ENCODE data around the gene CCDC171.

Gene CCDC171

GRCh38 chr9:15553528-15553898 lies 670 bp downstream of the CCDC171 start:
- H3K4me3 ChIP-seq (ENCODE audit: low read depth, low read length) = peak overlapping the region; percentile 84
- peak overlapping the region; percentile 30 for H4K8ac ChIP-seq (ENCODE audit: low read depth, low read length)
- no peaks in the 10 kb centered on the region for H3K9me3 ChIP-seq (ENCODE audit: insufficient read depth, low read depth, low read length)
- no peak overlapping the region for H2BK5ac ChIP-seq (ENCODE audit: low read depth, low read length, poor library complexity)
- no peak overlapping the region for H2BK120ac ChIP-seq (ENCODE audit: insufficient read depth, low read length, poor library complexity)
- H3K4me2 ChIP-seq (ENCODE audit: low read length) = peak overlapping the region; percentile 66
- H3K79me2 ChIP-seq (ENCODE audit: control insufficient read depth, insufficient read depth, low read length, poor library complexity) = no peaks in the 10 kb centered on the region
- no peak overlapping the region for H2AK5ac ChIP-seq (ENCODE audit: low read length)
- no peaks in the 10 kb centered on the region for H3K36me3 ChIP-seq (ENCODE audit: control insufficient read depth in 1 of 2, insufficient read depth in 2 of 2, low read length in 2 of 2)
- peak overlapping the region; percentile 13 for H2AFZ ChIP-seq (ENCODE audit: insufficient read depth, low read length, poor library complexity)
- H2BK12ac ChIP-seq (ENCODE audit: low read length) = no peak overlapping the region
- H3K23ac ChIP-seq (ENCODE audit: low read length) = no peak overlapping the region
- H3K79me1 ChIP-seq (ENCODE audit: low read length) = peaks cover 8% of the 10 kb centered on the region
- H3K9ac ChIP-seq (ENCODE audit: low read length) = peak overlapping the region; percentile 6
- DNase-seq = peak in 1 of 2 donors; percentile 23
- H3K14ac ChIP-seq (ENCODE audit: low read length) = no peak overlapping the region
- no peak overlapping the region for H4K91ac ChIP-seq (ENCODE audit: low read depth, low read length)
- peaks cover 0 to 3% of the 10 kb centered on the region in 2 experiments for H3K4me1 ChIP-seq (ENCODE audit: control insufficient read depth in 1 of 2, insufficient read depth in 2 of 2, low read length in 2 of 2)
- H3K18ac ChIP-seq (ENCODE audit: low read length) = no peak overlapping the region
- no peak overlapping the region for H3K4ac ChIP-seq (ENCODE audit: low read depth, low read length)
- H4K12ac ChIP-seq (ENCODE audit: low read depth, low read length) = no peak overlapping the region
- H3K27ac ChIP-seq (ENCODE audit: low read depth, low read length) = no peak overlapping the region
- no peaks in the 10 kb centered on the region for H3K27me3 ChIP-seq (ENCODE audit: insufficient read depth, low read length)
- no CpG with 5 or more reads among the region's 13 CpGs for WGBS (ENCODE audit: extremely low coverage, insufficient coverage, insufficient read length)

GRCh38 chr9:15570769-15571168 lies 17.9 kb downstream of the CCDC171 start:
- H4K91ac ChIP-seq (ENCODE audit: low read depth, low read length) = no peak overlapping the region
- H3K18ac ChIP-seq (ENCODE audit: low read length) = no peak overlapping the region
- H3K23ac ChIP-seq (ENCODE audit: low read length) = no peak overlapping the region
- H3K27me3 ChIP-seq (ENCODE audit: insufficient read depth, low read length) = no peaks in the 10 kb centered on the region
- H4K12ac ChIP-seq (ENCODE audit: low read depth, low read length) = no peak overlapping the region
- no peak for DNase-seq
- H3K27ac ChIP-seq (ENCODE audit: low read depth, low read length) = no peak overlapping the region
- no CpG with 5 or more reads among the region's 2 CpGs for WGBS (ENCODE audit: extremely low coverage, insufficient coverage, insufficient read length)
- H3K9ac ChIP-seq (ENCODE audit: low read length) = no peak overlapping the region
- H3K4me3 ChIP-seq (ENCODE audit: low read depth, low read length) = no peak overlapping the region
- H4K8ac ChIP-seq (ENCODE audit: low read depth, low read length) = no peak overlapping the region
- no peaks in the 10 kb centered on the region for H3K36me3 ChIP-seq (ENCODE audit: control insufficient read depth in 1 of 2, insufficient read depth in 2 of 2, low read length in 2 of 2)
- no peak overlapping the region for H3K4me2 ChIP-seq (ENCODE audit: low read length)
- H3K14ac ChIP-seq (ENCODE audit: low read length) = no peak overlapping the region
- H3K79me2 ChIP-seq (ENCODE audit: control insufficient read depth, insufficient read depth, low read length, poor library complexity) = no peaks in the 10 kb centered on the region
- H3K4me1 ChIP-seq (ENCODE audit: control insufficient read depth in 1 of 2, insufficient read depth in 2 of 2, low read length in 2 of 2) = no peaks in the 10 kb centered on the region
- no peak overlapping the region for H2BK12ac ChIP-seq (ENCODE audit: low read length)
- no peak overlapping the region for H2BK120ac ChIP-seq (ENCODE audit: insufficient read depth, low read length, poor library complexity)
- no peak overlapping the region for H2AFZ ChIP-seq (ENCODE audit: insufficient read depth, low read length, poor library complexity)
- no peaks in the 10 kb centered on the region for H3K79me1 ChIP-seq (ENCODE audit: low read length)
- H3K4ac ChIP-seq (ENCODE audit: low read depth, low read length) = no peak overlapping the region
- no peak overlapping the region for H2BK5ac ChIP-seq (ENCODE audit: low read depth, low read length, poor library complexity)
- no peaks in the 10 kb centered on the region for H3K9me3 ChIP-seq (ENCODE audit: insufficient read depth, low read depth, low read length)
- H2AK5ac ChIP-seq (ENCODE audit: low read length) = no peak overlapping the region

GRCh38 chr9:15572200-15572770 lies 19.4 kb downstream of the CCDC171 start:
- Histone ChIP-seq H2BK5ac (ENCODE audit: low read depth, low read length, poor library complexity) (no peak overlapping the region), H4K91ac (ENCODE audit: low read depth, low read length) (no peak overlapping the region), H3K4me3 (ENCODE audit: low read depth, low read length) (no peak overlapping the region)

GRCh38 chr9:15576350-15577050 lies 23.7 kb downstream of the CCDC171 start:
- Histone ChIP-seq H3K27ac (ENCODE audit: low read depth, low read length) (no peak overlapping the region), H3K79me1 (ENCODE audit: low read length) (no peaks in the 10 kb centered on the region), H3K14ac (ENCODE audit: low read length) (no peak overlapping the region), H4K8ac (ENCODE audit: low read depth, low read length) (no peak overlapping the region), H3K4me2 (ENCODE audit: low read length) (no peak overlapping the region), H2AK5ac (ENCODE audit: low read length) (no peak overlapping the region), H2BK12ac (ENCODE audit: low read length) (no peak overlapping the region), H3K9me3 (ENCODE audit: insufficient read depth, low read depth, low read length) (no peaks in the 10 kb centered on the region), H3K23ac (ENCODE audit: low read length) (no peak overlapping the region), H3K4ac (ENCODE audit: low read depth, low read length) (no peak overlapping the region), H3K4me1 (ENCODE audit: control insufficient read depth in 1 of 2, insufficient read depth in 2 of 2, low read length in 2 of 2) (no peaks in the 10 kb centered on the region), H3K36me3 (ENCODE audit: control insufficient read depth in 1 of 2, insufficient read depth in 2 of 2, low read length in 2 of 2) (no peaks in the 10 kb centered on the region), H2BK5ac (ENCODE audit: low read depth, low read length, poor library complexity) (no peak overlapping the region), H4K91ac (ENCODE audit: low read depth, low read length) (no peak overlapping the region), H3K18ac (ENCODE audit: low read length) (no peak overlapping the region), H3K27me3 (ENCODE audit: insufficient read depth, low read length) (no peaks in the 10 kb centered on the region), H4K12ac (ENCODE audit: low read depth, low read length) (no peak overlapping the region), H3K9ac (ENCODE audit: low read length) (no peak overlapping the region), H3K79me2 (ENCODE audit: control insufficient read depth, insufficient read depth, low read length, poor library complexity) (no peaks in the 10 kb centered on the region), H2AFZ (ENCODE audit: insufficient read depth, low read length, poor library complexity) (no peak overlapping the region), H3K4me3 (ENCODE audit: low read depth, low read length) (no peak overlapping the region), H2BK120ac (ENCODE audit: insufficient read depth, low read length, poor library complexity) (no peak overlapping the region)
- DNase-seq = peak in 1 of 2 donors; percentile 63
- no CpG with 5 or more reads among the region's 8 CpGs for WGBS (ENCODE audit: extremely low coverage, insufficient coverage, insufficient read length)

More at GRCh38 chr9:15572200-15572770, 19.4 kb downstream of the CCDC171 start:
- Histone ChIP-seq H3K27ac (ENCODE audit: low read depth, low read length) (no peak overlapping the region), H2BK12ac (ENCODE audit: low read length) (no peak overlapping the region), H3K4me2 (ENCODE audit: low read length) (no peak overlapping the region), H2AFZ (ENCODE audit: insufficient read depth, low read length, poor library complexity) (no peak overlapping the region), H2AK5ac (ENCODE audit: low read length) (no peak overlapping the region), H2BK120ac (ENCODE audit: insufficient read depth, low read length, poor library complexity) (no peak overlapping the region), H3K4me1 (ENCODE audit: control insufficient read depth in 1 of 2, insufficient read depth in 2 of 2, low read length in 2 of 2) (no peaks in the 10 kb centered on the region), H4K8ac (ENCODE audit: low read depth, low read length) (no peak overlapping the region), H3K79me2 (ENCODE audit: control insufficient read depth, insufficient read depth, low read length, poor library complexity) (no peaks in the 10 kb centered on the region), H3K9ac (ENCODE audit: low read length) (no peak overlapping the region), H3K4ac (ENCODE audit: low read depth, low read length) (no peak overlapping the region), H3K23ac (ENCODE audit: low read length) (no peak overlapping the region), H4K12ac (ENCODE audit: low read depth, low read length) (no peak overlapping the region), H3K14ac (ENCODE audit: low read length) (no peak overlapping the region), H3K9me3 (ENCODE audit: insufficient read depth, low read depth, low read length) (no peaks in the 10 kb centered on the region), H3K79me1 (ENCODE audit: low read length) (no peaks in the 10 kb centered on the region), H3K36me3 (ENCODE audit: control insufficient read depth in 1 of 2, insufficient read depth in 2 of 2, low read length in 2 of 2) (no peaks in the 10 kb centered on the region), H3K18ac (ENCODE audit: low read length) (no peak overlapping the region), H3K27me3 (ENCODE audit: insufficient read depth, low read length) (no peaks in the 10 kb centered on the region)
- DNase-seq = no peak
- WGBS (ENCODE audit: extremely low coverage, insufficient coverage, insufficient read length) = no CpG with 5 or more reads among the region's 1 CpG
